HG03521 (cell line): ENCODE measurements around the gene GPBP1.
"Not testable (repeated sequence)": the region's sequence is repeated elsewhere in the genome, so short reads cannot be mapped to it uniquely, and the experiment has no call there.

ENCODE experiments used
- ATAC-seq: cut with Tn5 transposase; IDR thresholded peaks from one replicate; pipeline ENCODE4 v1.9.1; 2021; ENCODE audit warnings: mild to moderate bottlenecking, moderate library complexity; ENCODE audit not compliant: unreplicated experiment

GPBP1 gene

DNA sequence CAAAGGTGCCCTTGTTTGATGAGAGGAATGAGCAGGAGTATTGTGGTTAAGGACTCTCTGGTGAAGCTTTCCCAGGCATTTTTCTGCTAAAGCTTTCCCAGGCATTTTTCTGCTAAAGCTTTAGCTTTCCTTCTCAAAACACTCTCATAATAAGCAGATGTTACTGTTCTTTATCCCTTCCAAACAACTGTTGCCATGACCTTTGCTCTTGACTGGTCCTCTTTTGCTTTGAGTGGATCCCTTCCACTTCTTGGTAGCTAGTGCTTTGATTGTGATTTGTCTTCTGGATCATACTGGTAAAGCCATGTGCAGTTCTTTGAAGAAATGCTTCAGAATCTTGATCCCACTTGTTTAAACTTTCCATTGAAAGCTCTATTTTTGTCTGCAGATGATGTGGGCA lies 85.8 kb downstream of the GPBP1 start:
- no peak for ATAC-seq

DNA sequence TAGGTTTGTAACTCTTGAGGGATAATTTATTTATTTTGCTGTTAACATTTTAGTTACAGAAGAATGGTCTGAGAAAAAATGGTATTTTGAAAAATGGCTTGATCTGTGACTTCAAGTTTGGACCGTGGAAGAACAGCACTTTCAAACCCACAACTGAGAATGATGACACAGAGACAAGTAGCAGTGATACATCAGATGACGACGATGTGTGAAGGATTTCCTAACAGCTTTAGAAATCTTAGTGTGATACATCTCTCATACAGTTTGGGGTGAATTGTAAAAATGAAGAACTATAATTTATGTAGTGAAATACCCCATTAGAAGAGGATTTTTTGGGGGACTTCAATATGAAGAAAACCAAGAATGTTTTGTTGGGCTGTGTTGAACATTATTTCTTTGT lies 88.7 kb downstream of the GPBP1 start:
- ATAC-seq, result no peak

- no peak for ATAC-seq
Observed at GRCh38 chr5:57267805-57268204, 93.9 kb downstream of the GPBP1 start.

DNA sequence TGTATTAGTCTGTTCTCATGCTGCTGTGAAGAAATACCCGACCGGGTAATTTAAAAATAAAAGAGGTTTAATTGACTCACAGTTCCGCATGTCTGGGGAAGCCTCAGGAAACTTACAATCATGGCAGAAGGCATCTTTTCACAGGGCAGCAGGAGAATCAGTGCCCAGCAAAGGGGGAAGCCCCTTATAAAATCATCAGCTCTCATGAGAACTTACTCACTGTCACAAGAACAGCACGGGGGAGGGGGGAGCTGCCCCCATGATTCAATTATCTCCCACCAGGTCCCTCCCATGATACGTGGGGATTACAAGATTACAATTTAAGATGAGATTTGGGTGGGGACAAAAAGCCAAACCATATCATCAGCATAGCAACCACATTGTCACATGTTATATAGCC lies 102.5 kb downstream of the GPBP1 start:
- ATAC-seq, result no peak

DNA sequence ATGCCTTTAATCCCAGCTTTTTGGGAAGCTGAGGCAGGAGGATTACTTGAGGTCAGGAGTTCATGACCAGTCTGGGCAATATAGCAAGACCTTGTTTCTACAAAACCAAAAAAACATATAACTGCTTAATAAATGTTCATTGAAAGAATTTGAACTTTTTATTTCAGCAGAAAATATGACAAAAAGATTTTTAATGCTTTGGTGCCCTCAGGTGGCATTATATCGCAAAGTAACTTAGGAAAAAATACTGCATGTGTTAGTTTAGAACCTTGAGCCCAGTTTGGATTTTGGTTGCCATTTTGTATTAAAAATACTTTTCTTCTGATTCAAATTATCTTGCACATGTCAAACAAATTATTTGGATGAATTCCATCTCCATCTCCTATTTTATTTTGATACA lies 103.2 kb downstream of the GPBP1 start:
- ATAC-seq, result no peak

DNA sequence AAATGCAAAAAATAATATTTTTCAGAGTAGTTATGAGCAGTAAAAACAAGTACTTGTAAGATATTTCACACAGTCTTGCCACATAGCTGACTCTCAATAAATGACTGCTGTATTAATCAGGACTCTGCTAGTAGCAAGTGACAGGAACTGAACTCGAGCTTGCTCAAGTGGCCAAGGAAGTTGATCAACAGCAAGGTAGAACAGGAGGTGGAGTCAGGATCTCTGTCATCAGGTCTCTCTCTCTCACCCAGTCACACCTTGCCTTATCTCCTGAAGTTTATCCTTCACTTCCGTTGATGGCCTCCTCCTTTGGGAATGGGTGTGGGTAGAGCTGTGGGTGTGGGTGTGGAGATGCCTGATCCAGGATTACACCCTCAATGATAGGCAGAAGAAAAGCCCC lies 107.0 kb downstream of the GPBP1 start:
- no peak for ATAC-seq

DNA sequence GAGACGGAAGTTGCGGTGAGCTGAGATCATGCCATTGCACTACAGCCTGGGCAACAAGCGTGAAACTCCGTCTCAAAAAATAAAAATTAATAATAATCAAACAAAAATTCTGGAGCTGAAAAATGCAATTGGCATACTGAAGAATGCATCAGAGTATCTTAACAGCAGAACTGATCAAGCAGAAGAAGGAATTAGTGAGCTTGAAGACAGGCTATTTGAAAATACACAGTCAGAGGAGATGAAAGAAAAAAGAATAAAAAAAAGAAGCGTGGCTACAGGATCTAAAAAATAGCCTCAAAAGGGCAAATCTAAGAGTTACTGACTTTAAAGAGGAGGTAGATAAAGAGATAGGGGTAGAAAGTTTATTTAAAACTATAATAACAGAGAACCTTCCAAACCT lies 111.2 kb downstream of the GPBP1 start:
- not testable (repeated sequence) for ATAC-seq

DNA sequence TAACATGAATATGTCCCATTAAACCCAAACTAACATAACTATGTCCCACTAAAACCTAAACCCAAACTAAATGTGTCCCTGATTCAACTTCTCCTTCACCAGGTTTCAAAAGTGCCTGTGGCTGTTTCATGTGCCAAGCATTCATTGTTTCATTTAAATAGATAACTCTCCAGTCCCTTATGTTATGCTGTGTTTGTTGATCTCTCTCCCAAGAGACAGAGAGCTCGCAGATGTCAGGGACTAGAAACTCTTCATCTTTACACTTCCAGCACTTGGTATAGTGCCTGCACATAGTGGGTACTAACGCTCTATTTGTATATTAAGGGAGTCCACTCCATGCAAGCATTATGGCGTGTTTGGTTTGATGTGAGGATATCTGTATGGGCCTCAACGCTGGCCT lies 118.0 kb downstream of the GPBP1 start:
- no peak for ATAC-seq

DNA sequence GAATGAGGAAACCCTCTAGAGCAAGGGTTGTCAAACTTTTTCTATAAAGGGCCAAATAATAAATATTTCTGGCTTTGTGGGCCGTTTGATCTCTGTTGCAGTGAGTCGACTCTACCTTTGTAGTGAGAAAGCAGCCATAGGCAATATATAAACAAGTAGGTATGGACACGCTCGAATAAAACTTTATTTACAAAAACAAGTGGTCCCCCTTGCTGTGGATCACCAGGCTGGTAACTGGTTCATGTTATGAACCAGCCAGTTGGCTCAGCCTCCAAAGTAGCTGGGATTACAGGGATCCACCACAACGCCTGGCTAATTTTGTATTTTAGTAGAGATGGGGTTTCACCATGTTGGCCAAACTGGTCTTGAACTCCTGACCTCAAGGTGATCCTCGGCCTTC lies 118.5 kb downstream of the GPBP1 start:
- ATAC-seq, result no peak

DNA sequence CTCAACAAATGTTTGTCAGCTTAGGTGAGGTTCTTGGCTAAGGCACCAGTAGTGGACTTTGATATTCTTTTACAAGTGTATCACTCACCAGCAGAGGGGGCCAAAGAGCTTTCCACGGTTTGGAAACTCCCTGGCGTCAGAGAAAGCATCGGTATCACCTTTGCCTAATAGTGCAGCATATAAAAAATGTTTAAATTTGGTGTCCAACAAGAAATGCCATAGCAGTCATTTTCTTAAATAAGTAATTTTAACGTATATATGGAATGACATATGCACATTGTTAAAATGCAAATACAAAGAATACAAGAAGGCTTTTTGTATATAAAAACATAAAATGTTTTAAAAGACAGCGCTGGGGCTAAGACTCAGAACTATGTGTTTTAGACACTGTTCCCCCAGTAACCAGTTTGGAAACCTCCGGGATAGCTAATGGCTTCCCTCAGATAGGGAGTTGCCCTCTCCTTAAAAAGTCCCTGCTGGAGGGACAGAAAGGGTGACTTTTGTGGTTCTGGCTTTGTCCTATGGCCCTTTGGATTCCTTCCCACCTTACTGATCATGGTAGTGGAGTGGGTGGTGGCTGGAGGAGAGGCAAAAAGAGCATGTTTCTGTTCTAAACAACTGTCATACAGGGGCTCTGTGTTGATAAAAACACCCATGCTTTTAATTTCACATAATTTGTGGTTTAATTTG lies 124.6 kb downstream of the GPBP1 start:
- no peak for ATAC-seq

DNA sequence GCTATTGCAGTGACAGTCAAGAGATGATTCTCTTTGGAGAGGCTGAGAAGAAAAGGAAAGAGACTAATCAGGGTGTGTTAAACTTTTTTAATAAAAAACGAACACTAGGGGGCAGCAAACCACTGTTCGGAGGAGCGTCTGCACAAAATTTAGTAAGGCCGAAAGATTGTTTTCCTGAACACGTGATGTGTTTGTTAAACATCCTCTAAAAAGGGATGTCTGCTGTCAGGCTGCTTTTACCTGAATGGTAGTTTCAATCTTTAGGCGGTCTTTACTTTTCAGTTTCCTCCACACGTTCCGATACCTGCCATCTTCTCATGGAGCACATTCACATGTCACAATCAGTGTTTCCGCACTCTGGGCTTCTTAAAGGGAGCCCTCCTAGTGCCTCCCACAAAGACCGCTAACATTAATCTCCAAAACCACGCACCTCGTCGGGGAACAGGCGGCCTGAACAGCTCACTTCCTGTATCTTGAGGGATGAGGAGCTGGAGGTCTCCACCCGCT lies 125.2 kb downstream of the GPBP1 start:
- peak; percentile 47 for ATAC-seq

- no peak for ATAC-seq
Observed at GRCh38 chr5:57299986-57300385, 126.1 kb downstream of the GPBP1 start.

GRCh38 chr5:57302164-57302563 lies 128.3 kb downstream of the GPBP1 start:
- ATAC-seq, result no peak

DNA sequence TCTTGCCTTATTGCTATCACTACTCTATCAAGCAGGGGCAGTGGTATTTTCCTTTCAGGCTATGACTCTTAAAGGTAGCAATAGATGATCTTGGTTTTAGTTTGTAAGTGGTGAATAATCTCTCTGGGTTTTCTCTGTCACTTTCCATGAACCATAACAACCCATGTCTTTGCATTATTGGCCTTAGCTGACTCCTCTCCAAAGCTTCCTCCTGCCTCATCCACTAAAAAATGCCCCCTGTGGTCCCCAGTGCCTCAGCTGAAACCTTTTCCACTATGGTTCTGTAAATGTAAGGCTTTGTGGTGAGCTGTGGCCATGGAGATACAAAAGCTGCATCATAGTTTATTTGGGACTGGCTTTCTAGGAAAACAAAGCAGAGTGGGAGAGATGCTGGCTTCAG lies 128.8 kb downstream of the GPBP1 start:
- no peak for ATAC-seq

GRCh38 chr5:57303985-57304384 lies 130.1 kb downstream of the GPBP1 start:
- ATAC-seq, result no peak

GRCh38 chr5:57304931-57305330 lies 131.1 kb downstream of the GPBP1 start:
- ATAC-seq, result no peak

DNA sequence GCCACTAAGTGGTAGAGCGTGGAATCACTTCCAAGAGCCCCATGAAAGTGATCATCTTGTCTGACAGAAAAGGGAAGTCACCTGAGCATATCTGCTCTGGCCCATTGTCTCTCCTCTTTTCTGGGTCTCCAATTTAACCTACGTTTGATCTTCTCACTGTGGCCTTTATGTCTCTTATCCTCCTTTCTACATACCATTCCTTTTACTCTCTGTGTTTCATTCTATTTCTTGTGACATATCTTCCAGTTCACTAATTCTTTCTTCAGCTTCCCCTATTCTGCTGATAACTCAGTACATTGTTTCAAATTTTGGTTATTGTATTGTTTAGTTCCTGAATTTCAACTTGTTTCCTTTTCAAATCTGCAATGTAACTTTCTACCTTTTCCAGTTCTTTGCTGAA lies 132.5 kb downstream of the GPBP1 start:
- no peak for ATAC-seq

DNA sequence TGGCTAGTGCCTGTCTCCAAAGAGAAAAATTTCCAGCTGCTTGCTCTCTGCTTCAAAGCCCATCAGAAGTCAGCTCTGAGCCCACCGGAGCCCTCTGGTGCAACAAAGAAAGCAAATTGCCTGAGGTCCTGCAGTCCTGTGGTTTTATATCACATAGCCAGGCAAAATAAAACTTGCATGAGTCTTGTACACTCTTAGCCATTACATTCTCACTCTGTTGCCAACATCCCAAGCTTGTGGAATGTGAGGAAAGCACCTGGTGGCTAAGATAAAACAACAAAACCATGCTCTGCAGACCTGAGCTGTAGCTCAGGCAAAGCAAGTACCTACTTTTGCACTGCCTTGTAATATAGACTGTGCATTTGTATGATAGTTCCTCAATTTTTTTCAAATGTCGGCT lies 133.7 kb downstream of the GPBP1 start:
- ATAC-seq, result no peak

DNA sequence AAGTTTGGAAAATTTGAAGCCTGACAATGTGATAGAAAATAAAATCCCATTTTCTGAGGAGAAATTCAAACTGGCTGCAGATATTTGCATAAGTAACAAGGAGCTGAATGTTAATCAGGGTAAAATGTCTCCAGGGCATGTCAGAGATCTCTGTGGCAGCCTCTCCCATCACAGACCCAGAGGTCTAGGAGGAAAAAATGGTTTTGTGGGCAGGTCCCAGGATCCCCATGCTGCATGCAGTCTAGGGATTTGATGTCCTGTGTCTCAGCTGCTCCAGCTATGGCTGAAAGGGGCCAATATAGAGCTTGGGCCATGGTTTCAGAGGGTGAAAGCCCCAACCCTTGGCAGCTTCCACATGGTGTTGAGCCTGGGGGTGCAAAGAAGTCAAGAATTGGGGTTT lies 135.2 kb downstream of the GPBP1 start:
- ATAC-seq, result not testable (repeated sequence)

GRCh38 chr5:57311251-57311650 lies 137.4 kb downstream of the GPBP1 start:
- ATAC-seq, result no peak

GRCh38 chr5:57311921-57312735 lies 138.3 kb downstream of the GPBP1 start:
- no peak for ATAC-seq

DNA sequence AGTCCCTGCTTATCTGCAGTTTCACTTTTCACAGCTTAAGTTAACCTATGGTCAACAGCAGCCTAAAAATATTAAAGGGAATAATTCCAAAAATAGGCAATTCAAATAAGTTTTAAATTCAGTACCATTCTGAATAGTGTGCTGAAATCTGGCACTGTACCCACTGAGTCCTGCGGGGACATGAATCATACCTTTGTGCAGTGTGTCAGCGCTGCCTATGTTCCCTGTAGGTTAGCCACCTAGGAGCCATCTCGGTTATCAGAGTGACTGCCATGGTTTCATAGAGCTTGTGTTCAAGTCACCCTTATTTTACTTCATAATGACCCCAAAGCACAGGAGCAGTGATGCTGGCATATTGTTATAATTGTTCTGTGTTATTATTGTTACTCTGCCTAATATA lies 139.9 kb downstream of the GPBP1 start:
- ATAC-seq, result no peak
